ENCODE data around the gene NUDT3. TPM values are rescaled to one million over a fixed set of nuclear protein-coding genes. Genes with fewer than 3 reads are reported as not detected.

Gene NUDT3
- total RNA-seq, 1 experiment from 2014 or later = 25.2 TPM

DNA sequence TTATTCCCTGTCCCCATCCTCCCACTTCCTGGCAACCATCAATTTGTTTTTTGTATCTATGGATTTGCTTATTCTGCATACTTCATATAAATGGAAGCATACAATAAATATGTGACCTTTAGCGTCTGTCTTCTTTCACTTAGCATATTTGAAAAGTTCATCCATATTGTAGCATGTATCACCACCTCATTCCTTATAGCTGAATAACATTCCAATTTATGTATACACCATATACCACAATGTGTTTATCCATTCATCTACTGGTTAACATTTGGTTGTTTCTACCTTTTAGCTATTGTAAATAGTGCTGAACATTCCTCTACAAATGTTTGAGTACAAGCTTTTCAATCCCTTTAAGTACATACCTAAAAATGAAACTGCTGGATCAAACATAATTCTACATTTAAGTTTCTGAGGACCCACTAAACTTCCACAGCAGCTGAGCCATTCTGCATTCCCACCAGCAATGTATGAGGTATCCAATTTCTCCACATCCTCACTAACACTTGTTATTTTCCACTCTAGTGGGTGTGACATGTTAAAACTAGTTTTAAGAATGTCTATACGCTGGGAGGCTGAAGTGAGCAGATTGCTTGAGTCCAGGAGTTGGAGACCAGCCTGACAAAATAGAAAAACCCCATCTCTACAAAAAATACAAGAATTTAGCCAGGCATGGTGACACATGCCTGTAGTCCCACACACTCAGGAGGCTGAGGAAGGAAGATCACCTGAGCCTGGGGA lies 32.9 kb downstream of the NUDT3 start:
- DNase-seq (ENCODE audit: low read depth, low spot score) (no peak), ATAC-seq (no peak)
- H3K4me1 ChIP-seq (ENCODE audit: control insufficient read depth in 1 of 2, insufficient read depth in 2 of 2, low read length in 2 of 2) = peaks cover 15% of the 10 kb centered on the region in 2 experiments; a peak in 3 of 4 replicates
- H3K9ac ChIP-seq (ENCODE audit: low read length) = no peak overlapping the region
- no peaks in the 10 kb centered on the region for H3K9me2 ChIP-seq (ENCODE audit: insufficient read depth)
- no peaks in the 10 kb centered on the region for H3K9me3 ChIP-seq (ENCODE audit: control insufficient read depth in 1 of 2, insufficient read depth in 1 of 2, low read depth in 1 of 2, low read length in 2 of 2)
- TF ChIP-seq CBX3 (IDR thresholded peaks at IDR 0.05; ENCODE audit: low read depth) = no peak
- ChIA-PET POLR2A (no interaction called here), RAD21 (ENCODE audit: low non-redundant PET in 1 of 2, low total read pairs in 2 of 2, uncharacterized antibody in 2 of 2, unreplicated experiment in 2 of 2) (no interaction called here), CTCF (no interaction called here)
- intact Hi-C loops (cut with micrococcal nuclease) = no loop called here
- peaks cover 97% of the 10 kb centered on the region for H3K79me2 ChIP-seq (ENCODE audit: insufficient read depth, low read length)
- H3K27ac ChIP-seq (ENCODE audit: low read depth, low read length) = no peak overlapping the region
- H3K36me3 ChIP-seq (ENCODE audit: control insufficient read depth in 1 of 2, insufficient read depth in 2 of 2, low read length in 2 of 2) = no peaks in the 10 kb centered on the region
- no peak overlapping the region for H3K4me2 ChIP-seq (ENCODE audit: low read length)
- no TSS peak for BruUV-seq (replicated peaks)
- H3K27me3 ChIP-seq (ENCODE audit: insufficient read depth, low read length) = no peaks in the 10 kb centered on the region
- peaks cover 21% of the 10 kb centered on the region; the same call in 1 of the 2 replicates for H4K20me1 ChIP-seq (ENCODE audit: insufficient read depth)
- no peak overlapping the region for H2AFZ ChIP-seq (ENCODE audit: low read depth, low read length, poor library complexity, severe bottlenecking)
- no peak overlapping the region for H3K4me3 ChIP-seq (replicated peaks in 1 of 2; ENCODE audit: low read depth in 1 of 2, low read length in 2 of 2)

DNA sequence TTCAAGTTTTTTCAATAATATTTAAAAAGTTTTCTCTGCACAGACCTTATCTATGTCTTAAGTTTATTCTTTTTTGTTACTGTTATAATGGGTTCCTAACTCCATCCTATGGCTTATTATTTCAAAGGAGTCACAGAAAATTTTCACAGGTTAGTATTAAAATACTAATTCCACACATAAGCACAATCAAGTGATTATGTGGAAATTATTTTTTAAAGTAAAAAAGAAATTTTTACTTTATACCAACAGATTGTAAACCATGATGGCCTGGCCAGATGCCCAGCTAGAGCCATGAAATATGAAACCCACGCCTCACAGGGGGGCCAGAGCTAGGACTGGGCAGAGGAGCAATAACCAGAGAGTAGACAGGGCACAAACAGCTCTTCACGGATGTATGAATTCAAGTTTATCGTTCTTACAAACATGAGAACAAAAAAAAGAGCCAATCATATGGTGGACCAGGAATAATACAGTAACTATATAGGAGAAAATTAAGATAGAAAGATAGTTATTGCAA lies 34.0 kb downstream of the NUDT3 start:
- H3K36me3 ChIP-seq (ENCODE audit: control insufficient read depth in 1 of 2, insufficient read depth in 2 of 2, low read length in 2 of 2) = no peaks in the 10 kb centered on the region
- no peak overlapping the region for H3K4me2 ChIP-seq (ENCODE audit: low read length)
- no peaks in the 10 kb centered on the region for H3K27me3 ChIP-seq (ENCODE audit: insufficient read depth, low read length)
- DNase-seq (ENCODE audit: low read depth, low spot score) (no peak), ATAC-seq (peak; percentile 46; the same call in 1 of the 2 replicates)
- H2AFZ ChIP-seq (ENCODE audit: low read depth, low read length, poor library complexity, severe bottlenecking) = no peak overlapping the region
- H3K4me1 ChIP-seq (ENCODE audit: control insufficient read depth in 1 of 2, insufficient read depth in 2 of 2, low read length in 2 of 2) = peaks cover 15 to 17% of the 10 kb centered on the region in 2 experiments; a peak in 3 of 4 replicates
- POLR2A ChIA-PET = no interaction called here
- no peaks in the 10 kb centered on the region for H3K9me3 ChIP-seq (ENCODE audit: control insufficient read depth in 1 of 2, insufficient read depth in 1 of 2, low read depth in 1 of 2, low read length in 2 of 2)
- no TSS peak for BruUV-seq (replicated peaks)
- CTCF ChIA-PET = no interaction called here
- H3K9me2 ChIP-seq (ENCODE audit: insufficient read depth) = no peaks in the 10 kb centered on the region
- peaks cover 21% of the 10 kb centered on the region; the same call in 1 of the 2 replicates for H4K20me1 ChIP-seq (ENCODE audit: insufficient read depth)
- TF ChIP-seq JUND (IDR thresholded peaks at IDR 0.05) = no peak
- TF ChIP-seq, protein P1, sequence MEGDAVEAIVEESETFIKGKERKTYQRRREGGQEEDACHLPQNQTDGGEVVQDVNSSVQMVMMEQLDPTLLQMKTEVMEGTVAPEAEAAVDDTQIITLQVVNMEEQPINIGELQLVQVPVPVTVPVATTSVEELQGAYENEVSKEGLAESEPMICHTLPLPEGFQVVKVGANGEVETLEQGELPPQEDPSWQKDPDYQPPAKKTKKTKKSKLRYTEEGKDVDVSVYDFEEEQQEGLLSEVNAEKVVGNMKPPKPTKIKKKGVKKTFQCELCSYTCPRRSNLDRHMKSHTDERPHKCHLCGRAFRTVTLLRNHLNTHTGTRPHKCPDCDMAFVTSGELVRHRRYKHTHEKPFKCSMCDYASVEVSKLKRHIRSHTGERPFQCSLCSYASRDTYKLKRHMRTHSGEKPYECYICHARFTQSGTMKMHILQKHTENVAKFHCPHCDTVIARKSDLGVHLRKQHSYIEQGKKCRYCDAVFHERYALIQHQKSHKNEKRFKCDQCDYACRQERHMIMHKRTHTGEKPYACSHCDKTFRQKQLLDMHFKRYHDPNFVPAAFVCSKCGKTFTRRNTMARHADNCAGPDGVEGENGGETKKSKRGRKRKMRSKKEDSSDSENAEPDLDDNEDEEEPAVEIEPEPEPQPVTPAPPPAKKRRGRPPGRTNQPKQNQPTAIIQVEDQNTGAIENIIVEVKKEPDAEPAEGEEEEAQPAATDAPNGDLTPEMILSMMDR (IDR thresholded peaks at IDR 0.05 in 2 of 3, conservative IDR thresholded peaks at IDR 0.05 in 1 of 3; ENCODE audit: borderline replicate concordance in 1 of 3, insufficient read depth in 1 of 3, low read depth in 2 of 3, low read length in 2 of 3) = no peak
- no peak for TF ChIP-seq ZNF274 (IDR thresholded peaks at IDR 0.05; ENCODE audit: low read depth, low read length)
- TF ChIP-seq POLR2AphosphoS5 (IDR thresholded peaks at IDR 0.05; ENCODE audit: low read depth, low read length) = no peak
- TF ChIP-seq EZH2 (IDR thresholded peaks at IDR 0.05) = no peak
- no peak for TF ChIP-seq CBX3 (IDR thresholded peaks at IDR 0.05; ENCODE audit: low read depth)
- TF ChIP-seq, protein P2, sequence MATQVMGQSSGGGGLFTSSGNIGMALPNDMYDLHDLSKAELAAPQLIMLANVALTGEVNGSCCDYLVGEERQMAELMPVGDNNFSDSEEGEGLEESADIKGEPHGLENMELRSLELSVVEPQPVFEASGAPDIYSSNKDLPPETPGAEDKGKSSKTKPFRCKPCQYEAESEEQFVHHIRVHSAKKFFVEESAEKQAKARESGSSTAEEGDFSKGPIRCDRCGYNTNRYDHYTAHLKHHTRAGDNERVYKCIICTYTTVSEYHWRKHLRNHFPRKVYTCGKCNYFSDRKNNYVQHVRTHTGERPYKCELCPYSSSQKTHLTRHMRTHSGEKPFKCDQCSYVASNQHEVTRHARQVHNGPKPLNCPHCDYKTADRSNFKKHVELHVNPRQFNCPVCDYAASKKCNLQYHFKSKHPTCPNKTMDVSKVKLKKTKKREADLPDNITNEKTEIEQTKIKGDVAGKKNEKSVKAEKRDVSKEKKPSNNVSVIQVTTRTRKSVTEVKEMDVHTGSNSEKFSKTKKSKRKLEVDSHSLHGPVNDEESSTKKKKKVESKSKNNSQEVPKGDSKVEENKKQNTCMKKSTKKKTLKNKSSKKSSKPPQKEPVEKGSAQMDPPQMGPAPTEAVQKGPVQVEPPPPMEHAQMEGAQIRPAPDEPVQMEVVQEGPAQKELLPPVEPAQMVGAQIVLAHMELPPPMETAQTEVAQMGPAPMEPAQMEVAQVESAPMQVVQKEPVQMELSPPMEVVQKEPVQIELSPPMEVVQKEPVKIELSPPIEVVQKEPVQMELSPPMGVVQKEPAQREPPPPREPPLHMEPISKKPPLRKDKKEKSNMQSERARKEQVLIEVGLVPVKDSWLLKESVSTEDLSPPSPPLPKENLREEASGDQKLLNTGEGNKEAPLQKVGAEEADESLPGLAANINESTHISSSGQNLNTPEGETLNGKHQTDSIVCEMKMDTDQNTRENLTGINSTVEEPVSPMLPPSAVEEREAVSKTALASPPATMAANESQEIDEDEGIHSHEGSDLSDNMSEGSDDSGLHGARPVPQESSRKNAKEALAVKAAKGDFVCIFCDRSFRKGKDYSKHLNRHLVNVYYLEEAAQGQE (IDR thresholded peaks at IDR 0.05; ENCODE audit: low read depth) = no peak
- no peak for TF ChIP-seq ELF1 (IDR thresholded peaks at IDR 0.05; ENCODE audit: borderline replicate concordance, low read depth)
- no peak for TF ChIP-seq ZFX (IDR thresholded peaks at IDR 0.05)
- no peak for TF ChIP-seq SRF (IDR thresholded peaks at IDR 0.05; ENCODE audit: low read depth)
- TF ChIP-seq POLR2A (IDR thresholded peaks at IDR 0.05; ENCODE audit: borderline replicate concordance, extremely low read depth, insufficient read depth, insufficient read length) = no peak
- no peak for TF ChIP-seq SP1 (IDR thresholded peaks at IDR 0.05; ENCODE audit: low read depth)
- TF ChIP-seq EGR1 (IDR thresholded peaks at IDR 0.05; ENCODE audit: low read depth) = no peak
- no peak for TF ChIP-seq FOSL1 (IDR thresholded peaks at IDR 0.05; ENCODE audit: low read depth)
- no peak for TF ChIP-seq YY1 (IDR thresholded peaks at IDR 0.05; ENCODE audit: extremely low read depth, insufficient replicate concordance, low read depth, low read length)
- peaks cover 97% of the 10 kb centered on the region for H3K79me2 ChIP-seq (ENCODE audit: insufficient read depth, low read length)
- H3K4me3 ChIP-seq (replicated peaks in 1 of 2; ENCODE audit: low read depth in 1 of 2, low read length in 2 of 2) = no peak overlapping the region
- RAD21 ChIA-PET (ENCODE audit: low non-redundant PET in 1 of 2, low total read pairs in 2 of 2, uncharacterized antibody in 2 of 2, unreplicated experiment in 2 of 2) = no interaction called here
- H3K27ac ChIP-seq (ENCODE audit: low read depth, low read length) = no peak overlapping the region
- no peak overlapping the region for H3K9ac ChIP-seq (ENCODE audit: low read length)
- intact Hi-C loops (cut with micrococcal nuclease) = no loop called here

Measured in HCT116 (cell line).